Upper lobe of right lung (tissue), 1 donor: Measurements from ENCODE around the gene FBXW8. TPM values are rescaled to one million over a fixed set of nuclear protein-coding genes. Genes with fewer than 3 reads are reported as not detected.

ENCODE experiments used
- ATAC-seq: fragments of 200-7000 bp; cut with Tn5 transposase; one replicate; pipeline ENCODE4 v1.9.1; 2020; ENCODE audit warnings: mild to moderate bottlenecking, moderate library complexity
- DNase-seq: peaks from one replicate; pipeline ENCODE4 v3.0.0-alpha.2; 2020
- H3K27ac ChIP-seq: fragments of 200-600 bp; one replicate; pipeline ENCODE4 v1.8.0; 2022
- H3K27me3 ChIP-seq: fragments of 200-600 bp; one replicate; pipeline ENCODE4 v1.8.0; 2022; ENCODE audit warnings: mild to moderate bottlenecking
- H3K36me3 ChIP-seq: fragments of 200-600 bp; one replicate; pipeline ENCODE4 v1.8.0; 2022
- H3K4me1 ChIP-seq: fragments of 200-600 bp; one replicate; pipeline ENCODE4 v1.8.0; 2022
- H3K4me3 ChIP-seq: fragments of 200-600 bp; one replicate; pipeline ENCODE4 v1.8.0; 2022; ENCODE audit warnings: mild to moderate bottlenecking
- H3K9me3 ChIP-seq: fragments of 200-600 bp; one replicate; pipeline ENCODE4 v1.8.0; 2022
- CTCF ChIP-seq: fragments of 200-600 bp; IDR thresholded peaks from one replicate; pipeline ENCODE4 v1.8.0; 2022; ENCODE audit warnings: antibody characterized with exemption
- intact Hi-C: fragments of 100-400 bp; cut with DNase I; formaldehyde crosslinking; loops from one replicate; pipeline ENCODE4 v1.11.0; 2022
- total RNA-seq: library from RNA; stranded (reverse); fragmentation: NEBNext Ultra II Directional; extraction: Animal tissue kit (Norgen Biotek cat#: 25700); gene quantifications from one replicate; pipeline ENCODE4 v1.2.1, GENCODE V29; 2021
- donor health status: DM: no; HTN: yes; CAD: no; lungs with severe emphysema.

The FBXW8 gene
- total RNA-seq, 1 donor from 2014 or later = 16.8 TPM

- peaks cover 4% of the 10 kb centered on the region for H3K4me1 ChIP-seq
- DNase-seq (no peak), ATAC-seq (no peak)
- H3K4me3 ChIP-seq = no peak overlapping the region
- no peaks in the 10 kb centered on the region for H3K9me3 ChIP-seq
- no peaks in the 10 kb centered on the region for H3K36me3 ChIP-seq
- intact Hi-C loops = no loop called here
- no peak for TF ChIP-seq CTCF
- no peaks in the 10 kb centered on the region for H3K27me3 ChIP-seq
- H3K27ac ChIP-seq = no peak overlapping the region
These were observed 150.2 kb downstream of the FBXW8 start for GRCh38 chr12:117060929-117061305.

DNA sequence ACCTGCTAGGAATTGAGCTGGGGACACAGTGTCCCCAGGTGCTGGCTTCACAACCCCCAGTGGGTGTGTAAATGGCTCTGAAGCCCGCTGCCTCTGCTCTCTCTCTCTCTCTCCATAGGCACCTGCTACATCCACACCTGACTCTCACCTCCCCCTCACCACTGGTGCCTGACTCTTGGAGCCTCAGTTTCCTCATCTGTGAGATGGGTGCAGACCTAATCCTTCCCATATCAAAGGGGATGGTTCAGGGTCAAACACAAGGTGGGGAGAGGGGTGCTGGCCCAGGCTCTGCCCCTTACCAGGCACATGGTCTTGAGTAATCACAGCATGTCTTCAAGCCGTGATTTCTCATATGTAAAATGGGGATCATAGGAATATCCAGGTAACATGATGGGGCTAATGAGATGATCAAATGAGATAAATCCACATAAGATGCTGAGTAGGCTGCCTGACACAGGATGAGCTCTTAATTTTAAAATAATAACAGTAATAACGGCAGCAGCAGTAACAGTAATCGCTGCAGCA is 150.9 kb downstream of the FBXW8 start:
- no peaks in the 10 kb centered on the region for H3K9me3 ChIP-seq
- H3K27me3 ChIP-seq = no peaks in the 10 kb centered on the region
- H3K4me3 ChIP-seq = no peak overlapping the region
- H3K36me3 ChIP-seq = no peaks in the 10 kb centered on the region
- H3K4me1 ChIP-seq = peaks cover 4% of the 10 kb centered on the region
- DNase-seq (no peak), ATAC-seq (no peak)
- H3K27ac ChIP-seq = no peak overlapping the region
- intact Hi-C loops = no loop called here
- TF ChIP-seq CTCF = no peak

GRCh38 chr12:117063162-117063911 is 152.6 kb downstream of the FBXW8 start:
- H3K27me3 ChIP-seq = no peaks in the 10 kb centered on the region
- peak overlapping the region; percentile 47 for H3K27ac ChIP-seq
- no peaks in the 10 kb centered on the region for H3K36me3 ChIP-seq
- peaks cover 4% of the 10 kb centered on the region for H3K4me1 ChIP-seq
- ATAC-seq = peak; percentile 70
- DNase-seq = no peak
- no peaks in the 10 kb centered on the region for H3K9me3 ChIP-seq
- intact Hi-C loops = no loop called here
- TF ChIP-seq CTCF = no peak
- no peak overlapping the region for H3K4me3 ChIP-seq

- intact Hi-C loops = no loop called here
- peak overlapping the region; percentile 47 for H3K27ac ChIP-seq
- no peak for DNase-seq
- no peaks in the 10 kb centered on the region for H3K9me3 ChIP-seq
- no peak for TF ChIP-seq CTCF
- no peaks in the 10 kb centered on the region for H3K36me3 ChIP-seq
- H3K27me3 ChIP-seq = no peaks in the 10 kb centered on the region
- H3K4me1 ChIP-seq = peaks cover 4% of the 10 kb centered on the region
- no peak overlapping the region for H3K4me3 ChIP-seq
- no peak for ATAC-seq
These were observed 153.3 kb downstream of the FBXW8 start for GRCh38 chr12:117064049-117064448.

GRCh38 chr12:117064596-117064995 is 153.8 kb downstream of the FBXW8 start:
- Histone ChIP-seq H3K27ac (no peak overlapping the region), H3K27me3 (no peaks in the 10 kb centered on the region), H3K4me3 (no peak overlapping the region), H3K9me3 (no peaks in the 10 kb centered on the region), H3K4me1 (peaks cover 4% of the 10 kb centered on the region), H3K36me3 (no peaks in the 10 kb centered on the region)
- intact Hi-C loops = no loop called here
- TF ChIP-seq CTCF = no peak
- DNase-seq = no peak
- no peak for ATAC-seq
